H1 (cell line): ENCODE data around the gene RHBDD2. TPM values are rescaled to one million over a fixed set of nuclear protein-coding genes. Genes with fewer than 3 reads are reported as not detected.

ENCODE experiments used
- CHD2 ChIP-seq: IDR thresholded peaks from 2 replicates; pipeline ENCODE4 v1.6.1; 2012; ENCODE audit warnings: low read length, improper control_type of control experiment
- CHD7 ChIP-seq: fragments of 300-600 bp; sonication (generic); IDR thresholded peaks from 2 replicates; pipeline ENCODE4 v1.7.1; 2012; ENCODE audit warnings: low read length, moderate library complexity, mild to moderate bottlenecking, inconsistent platforms; ENCODE audit not compliant: insufficient replicate concordance
- E2F6 ChIP-seq: IDR thresholded peaks from 2 replicates; pipeline ENCODE4 v1.6.1; 2012; ENCODE audit warnings: inconsistent platforms
- HDAC2 ChIP-seq, 2 experiments: fragments of 300-600 bp in 1 of 2; sonication (generic) in 1 of 2; IDR thresholded peaks; 2 replicates each; pipeline ENCODE4 v1.6.1; 2011 to 2012; ENCODE audit warnings: low read depth in 2 of 2, low read length in 2 of 2, mild to moderate bottlenecking in 2 of 2, moderate library complexity in 2 of 2, borderline replicate concordance in 1 of 2, inconsistent platforms in 1 of 2
- MAFK ChIP-seq: IDR thresholded peaks from 2 replicates; pipeline ENCODE4 v1.6.1; 2012; ENCODE audit warnings: low read depth, mild to moderate bottlenecking, improper control_type of control experiment, low read length
- POLR2AphosphoS5 ChIP-seq: IDR thresholded peaks from 2 replicates; pipeline ENCODE4 v1.6.1; 2011; ENCODE audit warnings: low read depth, low read length
- RBBP5 ChIP-seq: IDR thresholded peaks from 2 replicates; pipeline ENCODE4 v1.7.1; 2012; ENCODE audit warnings: low read depth, mild to moderate bottlenecking, inconsistent platforms, low read length, moderate library complexity, borderline replicate concordance
- SIN3A ChIP-seq, 2 experiments: IDR thresholded peaks in 1 of 2; conservative IDR thresholded peaks in 1 of 2; 2 replicates each; pipeline ENCODE4 v1.6.1; 2011 to 2012; ENCODE audit warnings: low read length in 2 of 2, improper control_type of control experiment in 1 of 2, low read depth in 1 of 2, mild to moderate bottlenecking in 1 of 2
- SIRT6 ChIP-seq: IDR thresholded peaks from one replicate; pipeline ENCODE4 v1.7.1; 2012; ENCODE audit warnings: low read length, inconsistent platforms
- polyA plus RNA-seq, 7 experiments: library from polyadenylated mRNA; depleted of rRNA in 3 of 7; stranded (reverse) in 5 of 7; unstranded in 2 of 7; fragments of >200 nt in 5 of 7; fragments of 200-250 nt in 2 of 7; gene quantifications; 1 replicate in 5 of 7; 2 replicates in 1 of 7; 4 replicates in 1 of 7; pipeline versions ENCODE4 v1.2.1 to v1.2.3, GENCODE V29; 2011 to 2013; ENCODE audit warnings: missing spikeins in 2 of 7, mixed read lengths in 2 of 7
- total RNA-seq: library from RNA; stranded (reverse); fragmentation: NEBNext Ultra II Directional; extraction: Animal tissue kit (Norgen Biotek cat#: 25700); gene quantifications from 2 replicates; pipeline ENCODE4 v1.2.1, GENCODE V29; 2021

Gene RHBDD2
- total and polyA plus RNA-seq, 2 of the 8 experiments (the other 6 are each of a cell fraction or from before 2014, with no cell fraction given), result 28.3 to 65.5 TPM

- TF ChIP-seq SIRT6, result no peak
- TF ChIP-seq MAFK, result no peak
- TF ChIP-seq SIN3A (conservative IDR thresholded peaks at IDR 0.05 in 1 of 2, IDR thresholded peaks at IDR 0.05 in 1 of 2; ENCODE audit: low read depth in 1 of 2, low read length in 2 of 2), result peak; percentile 28 to 79; a peak in 1 of 4 replicates
- TF ChIP-seq CHD7, result no peak
- 0 out of 4 replicates have a peak, but pooled peaks of 1 of the 2 experiments have one; percentile 22 for TF ChIP-seq HDAC2 (IDR thresholded peaks at IDR 0.05; ENCODE audit: borderline replicate concordance in 1 of 2, low read depth in 2 of 2, low read length in 2 of 2)
- TF ChIP-seq E2F6, result no peak
- peak; percentile 31; the same call in 1 of the 2 replicates for TF ChIP-seq CHD2
- 0 out of 2 replicates have a peak, but pooled peaks have one; percentile 45 for TF ChIP-seq RBBP5
- TF ChIP-seq POLR2AphosphoS5, result peak; percentile 99
These were observed 36.0 kb downstream of the RHBDD2 start, which contains the start of gene POR (continued) for GRCh38 chr7:75914655-75915415.
